HepG2 (cell line): ENCODE results near the gene UGP2.

ENCODE experiments used
- MED13 ChIP-seq: sonication (generic); formaldehyde crosslinking; IDR thresholded peaks from 2 replicates; pipeline ENCODE4 v1.5.0; 2020; ENCODE audit warnings: missing genetic modification reagents
- RFX5 ChIP-seq: IDR thresholded peaks from 2 replicates; pipeline ENCODE4 v1.6.1; 2011; ENCODE audit warnings: low read depth, low read length, improper control_type of control experiment
- ZNF616 ChIP-seq: sonication (generic); formaldehyde crosslinking; IDR thresholded peaks from 2 replicates; pipeline ENCODE4 v1.5.0; 2020; ENCODE audit warnings: low read depth, mild to moderate bottlenecking, missing genetic modification reagents

GRCh38 chr2:63888490-63889402, 47.0 kb downstream of the UGP2 start:
- TF ChIP-seq ZNF616 (CRISPR knock-in tag), result no peak
- TF ChIP-seq RFX5, result no peak
- TF ChIP-seq MED13 (CRISPR knock-in tag), result no peak
